Dedifferentiated amniotic fluid mesenchymal stem cell (primary cell): ENCODE results near the gene CPM.

ENCODE experiments used
- DNase-seq: peaks from one replicate; pipeline ENCODE4 v3.0.0-alpha.2; 2016; ENCODE audit errors: extremely low spot score

The CPM gene

DNA sequence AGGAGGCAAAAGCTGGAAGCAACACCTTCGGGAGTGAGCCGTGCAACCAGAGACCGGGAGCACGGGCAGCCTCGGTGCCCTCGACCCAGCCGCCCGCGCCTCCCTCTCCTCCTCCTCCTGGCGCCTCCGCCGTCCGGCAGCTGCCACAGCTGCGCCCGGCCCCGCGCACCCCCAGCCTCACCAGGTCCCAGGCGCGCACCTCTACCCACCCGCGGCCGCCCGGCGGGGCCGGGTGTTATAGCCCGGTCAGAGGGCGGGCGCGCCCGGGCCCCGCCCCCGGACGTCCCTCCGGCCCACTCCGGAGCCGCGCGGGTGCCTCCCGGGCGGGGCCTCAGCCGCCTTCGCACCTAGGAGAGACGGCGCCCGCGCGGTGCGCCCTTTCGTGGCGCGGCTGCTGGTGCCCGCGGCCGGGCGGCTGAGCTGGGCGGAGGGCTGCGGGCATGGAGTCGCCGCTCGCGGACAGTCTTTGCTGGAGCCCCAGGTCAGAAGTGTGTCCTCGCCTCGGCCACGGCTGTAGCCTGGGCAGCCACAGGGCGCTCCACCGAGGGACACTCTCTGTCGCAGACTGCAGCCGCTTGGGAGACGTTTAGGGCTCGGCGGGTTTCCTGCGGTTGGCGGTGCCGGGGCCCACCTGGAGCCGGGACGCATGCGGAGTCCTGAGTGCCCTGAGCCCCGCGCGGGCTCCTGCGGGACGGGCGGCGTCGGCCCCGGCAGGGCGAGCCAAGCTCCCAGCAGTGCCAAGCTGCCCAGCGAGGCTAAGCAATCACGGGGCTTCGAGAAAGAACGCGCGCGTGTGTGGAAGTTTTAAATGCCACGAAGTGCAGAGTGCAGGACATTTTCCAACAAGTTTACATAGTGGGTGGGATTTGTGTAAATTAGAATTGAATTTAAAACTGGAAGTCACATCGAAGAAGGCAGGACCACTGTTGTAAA is at the start of gene CPM:
Gene CPM, minus strand, starts transcription at position 211 of the 933 bp plus-strand sequence. CDS start 334 bp downstream, outside the sequence.
- no peak for DNase-seq

DNA sequence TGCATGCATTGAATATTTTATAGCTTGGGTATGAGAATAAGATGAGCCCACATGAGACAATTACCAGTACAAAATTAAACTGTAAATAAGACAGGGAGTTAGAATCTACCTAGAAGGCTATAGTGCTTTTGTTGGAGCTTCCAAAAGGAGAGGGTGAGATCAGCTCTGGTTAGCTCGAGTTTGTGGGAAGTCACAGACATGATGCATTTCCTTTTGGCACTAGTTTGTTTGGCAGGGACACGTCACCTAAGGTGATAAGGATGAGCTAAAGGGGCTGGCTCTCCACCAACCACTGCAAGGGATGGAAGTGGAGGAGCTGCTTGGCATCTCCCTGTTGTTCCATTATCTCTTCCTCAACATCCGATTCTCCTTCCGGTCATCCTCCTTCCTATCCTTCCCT is 48.5 kb upstream of the CPM start:
- no peak for DNase-seq

GRCh38 chr12:68980476-68981212 is 47.7 kb upstream of the CPM start:
- DNase-seq, result no peak

DNA sequence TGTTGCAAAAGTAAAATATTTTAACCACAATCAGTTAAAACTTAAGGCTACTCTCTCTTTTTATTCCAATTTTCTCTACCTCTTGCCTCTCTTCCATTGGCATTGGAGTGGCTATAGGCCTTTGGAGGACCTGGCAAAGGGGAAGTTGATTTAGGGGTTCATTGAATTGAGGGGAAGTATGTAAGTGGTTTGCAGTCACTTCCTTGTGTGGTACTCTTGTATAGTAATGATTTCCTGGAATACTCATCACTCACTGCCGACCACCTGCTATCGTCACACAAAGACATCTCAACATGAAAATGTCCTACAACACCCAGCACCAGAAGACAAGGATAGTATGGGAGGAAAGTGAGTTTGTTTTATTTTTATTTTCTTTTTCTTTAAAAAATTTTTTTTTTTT is 45.7 kb upstream of the CPM start:
- no peak for DNase-seq

DNA sequence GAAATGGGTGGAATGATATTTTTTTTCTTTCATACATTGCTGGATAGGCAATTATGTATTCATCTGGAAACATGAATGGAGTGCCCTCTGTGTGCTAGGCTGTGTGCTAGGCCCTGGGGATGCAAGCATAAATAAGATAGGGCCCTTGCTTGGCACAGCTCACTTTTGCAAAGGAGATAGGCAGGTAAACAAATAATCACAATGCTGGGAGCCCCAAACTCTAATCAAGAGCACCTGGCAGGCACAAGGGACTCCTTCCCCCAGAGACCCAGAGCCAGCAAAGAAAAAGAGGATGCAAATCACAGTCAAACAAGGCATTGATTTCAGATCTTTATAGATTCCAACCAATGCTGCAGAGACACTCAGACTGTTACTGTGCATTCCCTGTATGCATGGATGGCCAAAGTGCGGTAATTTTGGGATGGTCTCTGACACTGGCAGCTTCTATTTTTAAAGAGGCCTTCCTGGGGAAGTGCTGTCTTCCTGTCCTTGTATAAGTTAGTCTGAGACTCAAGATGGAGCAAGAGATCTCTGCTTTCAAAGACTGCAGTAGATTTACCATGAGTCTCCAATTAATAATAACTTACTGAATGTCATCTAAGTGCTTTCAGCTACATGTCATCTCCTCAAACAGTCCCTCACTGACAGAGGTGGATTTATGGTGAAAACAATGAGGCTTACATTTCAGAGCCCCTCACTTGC is 45.1 kb upstream of the CPM start:
- no peak for DNase-seq

GRCh38 chr12:68977335-68977734 is 44.4 kb upstream of the CPM start:
- DNase-seq, result no peak

- no peak for DNase-seq
Measured at GRCh38 chr12:68976395-68976841, 43.4 kb upstream of the CPM start.

DNA sequence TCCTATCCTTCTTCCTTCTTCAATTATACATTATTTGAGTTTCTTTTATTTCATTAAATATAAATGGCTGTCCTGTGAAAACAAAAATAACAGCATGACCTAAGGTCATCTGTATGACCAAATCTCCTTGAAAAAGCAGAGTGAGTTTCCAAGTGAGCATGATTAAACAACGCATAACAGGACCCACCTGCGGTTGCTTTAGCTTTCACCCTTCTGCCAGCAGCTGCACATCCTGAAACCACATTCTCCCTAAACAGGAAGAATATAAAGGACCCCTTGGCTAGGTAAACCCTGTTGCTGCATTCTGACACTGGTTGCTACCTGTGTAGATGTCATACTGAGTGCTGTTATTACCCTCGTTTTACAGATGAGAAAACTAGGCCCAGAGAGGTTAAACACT is 42.8 kb upstream of the CPM start:
- no peak for DNase-seq

GRCh38 chr12:68972595-68972994 is 39.6 kb upstream of the CPM start:
- DNase-seq, result no peak

DNA sequence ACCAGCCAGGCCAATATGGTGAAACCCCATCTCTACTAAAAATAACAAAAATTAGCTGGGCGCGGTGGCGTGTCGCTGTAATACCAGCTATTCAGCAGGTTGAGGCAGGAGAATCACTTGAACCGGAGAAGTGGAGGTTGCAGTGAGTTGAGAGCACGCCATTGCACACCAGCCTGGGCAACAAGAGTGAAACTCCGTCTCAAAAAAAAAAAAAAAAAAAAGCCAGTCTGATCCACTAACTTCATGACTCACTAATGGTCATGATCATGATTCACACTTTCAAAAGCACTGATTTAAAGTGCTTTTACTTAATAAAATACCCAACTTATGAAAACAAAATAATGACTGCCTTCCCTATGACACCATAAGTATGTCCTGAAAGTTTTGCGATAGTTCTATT is 38.4 kb upstream of the CPM start:
- no peak for DNase-seq

- no peak for DNase-seq
Measured at GRCh38 chr12:68970951-68971350, 38.0 kb upstream of the CPM start.

DNA sequence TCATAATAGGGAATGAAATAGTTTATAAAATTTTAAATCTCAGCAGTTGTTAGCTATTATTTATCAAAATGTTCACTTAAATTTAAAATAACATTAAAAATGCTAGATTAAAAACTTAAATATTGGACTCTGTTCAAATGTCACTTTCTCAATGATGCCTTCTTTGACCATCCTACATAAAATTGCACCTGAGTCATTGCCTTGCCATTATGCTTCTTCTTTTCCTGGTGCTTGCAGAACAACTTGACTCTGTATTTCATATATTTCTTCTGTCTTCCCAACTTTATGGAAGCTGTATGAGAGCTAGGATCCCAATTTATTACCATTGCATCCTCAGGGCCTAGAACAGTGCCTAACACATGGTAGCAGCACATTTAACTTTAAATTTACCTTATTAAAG is 37.3 kb upstream of the CPM start:
- DNase-seq, result no peak

- no peak for DNase-seq
Measured at GRCh38 chr12:68967046-68967445, 34.1 kb upstream of the CPM start.

DNA sequence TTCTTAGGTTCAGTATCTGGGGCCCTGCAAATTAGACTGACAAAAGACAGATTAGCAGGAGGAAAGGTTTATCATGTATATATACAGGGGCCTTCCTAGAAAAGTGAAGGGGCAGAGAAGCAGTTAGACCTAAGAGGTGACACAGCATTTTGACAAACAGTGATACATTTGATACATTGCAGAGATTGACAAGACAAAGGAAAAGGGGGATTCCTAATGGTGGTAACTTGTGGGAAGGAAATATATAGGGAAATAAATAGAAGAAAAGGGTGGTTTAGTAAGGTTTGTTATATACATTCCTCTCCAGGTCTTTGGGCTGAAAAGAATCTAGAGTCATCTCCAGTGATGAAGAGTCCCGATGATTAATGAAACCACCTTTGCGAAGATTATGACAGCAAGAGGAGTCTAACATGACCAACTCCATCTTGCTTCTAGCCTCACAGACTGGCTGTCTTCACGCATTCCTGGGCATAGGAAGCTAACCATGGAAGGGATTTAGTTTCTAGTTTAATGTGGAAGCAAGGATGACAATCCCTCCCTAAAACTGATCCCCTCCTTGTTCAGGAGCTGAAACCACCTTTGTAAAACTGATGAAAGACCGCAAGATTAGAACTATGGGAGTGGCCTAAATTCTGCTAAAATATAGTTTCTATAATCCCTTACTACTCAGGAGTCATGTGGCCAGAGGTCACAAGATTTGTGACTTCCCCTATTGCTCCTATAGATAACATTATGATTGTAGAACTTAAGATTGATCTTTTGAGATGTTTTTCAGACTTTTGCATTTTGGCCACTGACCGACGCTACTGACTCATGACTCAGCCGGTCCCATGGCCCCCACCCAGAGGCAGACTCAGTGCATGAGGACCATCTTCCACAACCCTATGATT is 31.1 kb upstream of the CPM start:
- DNase-seq, result no peak

DNA sequence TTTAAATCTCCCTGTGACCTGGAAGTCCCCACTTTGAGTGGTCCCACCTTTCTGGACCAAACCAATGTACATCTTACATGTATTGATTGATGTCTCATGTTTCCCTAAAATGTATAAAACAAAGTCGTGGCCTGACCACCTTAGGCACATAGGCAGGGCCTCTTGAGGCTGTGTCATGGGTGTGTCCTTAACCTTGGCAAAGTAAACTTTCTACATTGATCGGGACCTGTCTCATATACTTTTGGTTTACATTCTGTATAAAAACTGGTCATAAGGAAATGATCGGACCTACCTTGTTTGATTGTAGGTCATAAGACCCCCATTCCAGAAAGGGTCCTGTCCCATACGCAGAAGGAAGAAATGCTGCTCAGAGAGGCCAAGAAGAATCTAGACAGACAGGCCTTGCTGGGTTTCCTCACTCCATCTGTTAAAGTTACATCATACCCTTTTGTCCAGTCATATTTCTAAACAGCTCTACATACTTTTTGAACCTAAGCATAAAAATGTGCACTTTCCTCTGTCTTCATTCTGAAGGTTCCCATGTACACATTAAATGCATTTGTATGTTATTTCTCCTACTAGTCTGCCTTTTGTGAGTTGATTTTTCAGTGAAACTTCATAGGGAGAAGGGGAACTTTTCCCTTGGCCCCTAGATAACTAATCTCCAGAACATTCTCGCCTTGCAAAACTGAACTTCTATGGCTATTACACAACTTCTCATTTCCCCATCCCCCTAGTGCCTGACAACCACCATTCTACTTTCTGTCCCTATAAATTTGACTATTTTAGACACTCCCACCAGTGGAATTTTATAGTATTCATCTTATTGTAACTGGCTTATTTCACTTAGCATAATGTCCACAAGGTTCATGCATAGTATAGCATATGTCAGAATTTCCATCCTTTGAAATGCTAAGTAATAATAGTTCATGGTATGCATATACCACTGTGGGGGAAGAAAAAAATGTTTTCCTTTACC is 30.2 kb upstream of the CPM start:
- no peak for DNase-seq

DNA sequence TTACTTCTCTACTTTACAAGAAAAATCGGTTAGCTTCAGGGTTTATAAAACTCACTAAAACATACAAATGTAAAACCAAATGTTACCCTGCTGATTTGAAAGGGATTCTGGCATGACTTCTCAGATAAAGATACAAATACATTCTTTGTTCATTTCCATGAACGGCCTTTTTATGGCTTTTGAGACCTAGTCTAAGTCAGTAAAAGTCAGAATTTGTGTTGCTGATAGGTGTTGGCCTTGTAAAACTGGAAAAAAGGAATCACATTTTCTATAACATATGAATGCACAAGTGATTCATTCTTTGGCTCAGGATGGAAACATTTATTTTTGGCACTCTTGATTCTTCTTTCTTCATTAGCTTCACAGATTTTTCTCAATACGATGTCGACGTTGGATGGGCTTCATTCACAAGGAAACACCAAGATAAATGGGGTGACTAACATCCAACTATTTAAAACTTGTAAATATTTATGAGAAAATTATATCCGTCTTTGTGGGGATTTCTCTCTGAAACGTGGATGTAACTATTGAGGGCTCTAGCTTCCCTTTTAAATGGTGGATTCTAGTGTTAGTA is 27.0 kb upstream of the CPM start:
- no peak for DNase-seq

DNA sequence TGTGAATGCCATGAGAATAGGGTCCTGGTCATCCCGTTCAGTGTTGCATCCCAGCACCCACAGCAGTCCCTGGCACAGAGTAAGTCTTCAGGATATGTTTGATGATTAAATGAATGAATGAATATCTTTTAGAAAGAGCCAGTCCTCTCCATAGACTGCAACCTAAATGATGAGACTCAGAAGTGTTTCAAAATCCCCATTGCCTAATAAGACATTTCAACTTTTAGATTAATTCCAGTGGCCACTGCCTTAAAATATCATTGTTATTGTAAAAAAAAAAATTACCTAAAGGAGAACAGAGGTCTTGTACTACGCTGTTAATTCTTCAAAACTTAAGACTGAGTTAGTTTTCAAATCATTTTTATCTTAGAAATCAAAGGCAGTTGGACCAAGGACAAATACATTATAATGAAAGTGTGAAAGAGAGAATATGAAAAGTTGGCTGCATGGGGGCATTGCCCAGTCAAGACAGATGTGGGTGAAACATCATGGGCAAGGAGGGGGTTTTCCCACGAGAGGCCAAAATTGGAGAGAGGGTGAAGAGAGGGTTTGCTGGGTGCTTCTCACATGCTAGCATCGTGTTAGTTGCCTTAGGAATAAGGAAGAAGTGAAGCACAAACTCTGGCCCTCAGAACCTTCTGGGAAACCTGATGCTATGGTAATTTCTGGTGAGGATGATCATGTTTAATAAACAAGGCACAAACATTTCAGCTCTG is 26.3 kb upstream of the CPM start:
- no peak for DNase-seq

GRCh38 chr12:68958322-68958721 is 25.4 kb upstream of the CPM start:
- DNase-seq, result no peak

DNA sequence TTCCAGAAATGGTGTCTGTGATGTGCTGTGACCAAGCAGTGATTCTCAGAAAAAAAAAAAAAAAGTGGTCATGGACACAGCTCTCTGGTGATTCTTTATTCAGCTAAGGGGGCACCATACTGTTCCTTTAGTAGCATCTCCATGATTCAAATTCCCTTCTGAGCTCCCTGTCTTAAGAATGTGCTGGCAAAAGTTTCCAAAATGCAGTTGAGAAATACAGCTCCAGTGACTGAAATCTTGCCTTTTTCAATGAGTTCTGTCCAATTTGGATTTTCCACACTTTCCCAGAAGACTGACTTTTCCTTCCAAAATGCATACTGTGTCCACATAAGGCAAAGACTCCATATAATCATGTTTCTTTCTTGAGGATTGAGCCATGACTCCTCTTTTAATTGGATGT is 24.3 kb upstream of the CPM start:
- DNase-seq, result no peak
